GM12878 (cell line): ENCODE data around the gene FOXO1. TPM values are rescaled to one million over a fixed set of nuclear protein-coding genes. Genes with fewer than 3 reads are reported as not detected.

Experiments used
- ATAC-seq: fragments of 200-7000 bp; cut with Tn5 transposase; 3 replicates; pipeline ENCODE4 v1.9.1; 2020; ENCODE audit warnings: mild to moderate bottlenecking, moderate library complexity
- BruUV-seq: library from RNA; stranded (reverse); fragments of 400-500 nt; replicated peaks from 2 replicates; lab custom pipeline; 2021; lab: Mats Ljungman, UMichigan
- CTCF ChIA-PET: fragments of 300-600 bp; sonication (Branson Sonifier 250); formaldehyde crosslinking; extraction: SDS; loops from one replicate; lab custom pipeline; 2021; ENCODE audit warnings: inconsistent platforms; lab: Yijun Ruan, JAX
- POLR2A ChIA-PET: fragments of 350-600 bp; formaldehyde crosslinking; extraction: SDS; loops from one replicate; lab custom pipeline; 2021; ENCODE audit warnings: inconsistent platforms; lab: Charles Lee
- RAD21 ChIA-PET: fragments of 300-600 bp; sonication (Branson Sonifier 250); formaldehyde crosslinking; loops from one replicate; lab custom pipeline; 2023; ENCODE audit warnings: antibody characterized with exemption; ENCODE audit not compliant: unreplicated experiment; lab: Charles Lee
- SMC1A ChIA-PET: fragments of 300-600 bp; sonication (Branson Sonifier 250); formaldehyde crosslinking; loops from one replicate; lab custom pipeline; 2023; ENCODE audit not compliant: unreplicated experiment, uncharacterized antibody; lab: Charles Lee
- DNase-seq: peaks from one replicate; pipeline ENCODE4 v3.0.0-alpha.2; 2011; ENCODE audit warnings: low read depth, low spot score
- FAIRE-seq: peaks from 3 replicates; lab custom pipeline; 2011; peaks lifted over from hg19 to GRCh38; lab: Jason Lieb, UNC
- H2AFZ ChIP-seq: 2 replicates; pipeline ENCODE4 v1.6.0; 2011; ENCODE audit warnings: low read depth, low read length, control low read depth; ENCODE audit not compliant: control insufficient read depth
- H3K27ac ChIP-seq: 2 replicates; pipeline ENCODE4 v1.5.1; 2011; ENCODE audit warnings: control low read depth; ENCODE audit not compliant: control insufficient read depth, insufficient read depth
- H3K27me3 ChIP-seq, 2 experiments: replicated peaks in 1 of 2; 2 replicates each; pipeline versions ENCODE4 v1.6.0 to v1.6.1; 2011; ENCODE audit warnings: low read length in 1 of 2; ENCODE audit not compliant: control insufficient read depth in 2 of 2, insufficient read depth in 2 of 2
- H3K36me3 ChIP-seq, 2 experiments: 2 replicates each; pipeline ENCODE4 v1.5.1; 2011; ENCODE audit warnings: low read length in 1 of 2; ENCODE audit not compliant: control insufficient read depth in 2 of 2, insufficient read depth in 2 of 2
- H3K4me1 ChIP-seq: 2 replicates; pipeline ENCODE4 v1.6.1; 2011; ENCODE audit warnings: mild to moderate bottlenecking, low read length, moderate library complexity, mixed read lengths; ENCODE audit not compliant: control insufficient read depth, insufficient read depth
- H3K4me2 ChIP-seq: 2 replicates; pipeline ENCODE4 v1.6.0; 2011; ENCODE audit warnings: control low read depth; ENCODE audit not compliant: control insufficient read depth, insufficient read depth
- H3K4me3 ChIP-seq: fragments of 200-600 bp; sonication (generic); 2 replicates; pipeline ENCODE4 v1.5.1; 2016
- H3K79me2 ChIP-seq: 2 replicates; pipeline ENCODE4 v1.6.0; 2011; ENCODE audit warnings: low read length; ENCODE audit not compliant: control insufficient read depth, insufficient read depth
- H3K9ac ChIP-seq: 2 replicates; pipeline ENCODE4 v1.8.0; 2011; ENCODE audit warnings: low read length, control low read depth, mixed read lengths; ENCODE audit not compliant: control insufficient read depth, insufficient read depth
- H3K9me3 ChIP-seq: replicated peaks from 3 replicates; pipeline ENCODE4 v1.5.1; 2011; ENCODE audit warnings: mild to moderate bottlenecking, low read length; ENCODE audit not compliant: control insufficient read depth, insufficient read depth
- H4K20me1 ChIP-seq: 2 replicates; pipeline ENCODE4 v1.6.0; 2011; ENCODE audit not compliant: control insufficient read depth, insufficient read depth
- EGR1 ChIP-seq, 2 experiments: IDR thresholded peaks; 1 replicate in 1 of 2; 2 replicates in 1 of 2; pipeline ENCODE4 v1.6.1; 2011 to 2012; ENCODE audit warnings: low read depth in 2 of 2, low read length in 2 of 2, borderline replicate concordance in 1 of 2, mild to moderate bottlenecking in 1 of 2, moderate library complexity in 1 of 2
- ESRRA ChIP-seq: IDR thresholded peaks from 2 replicates; pipeline ENCODE4 v1.6.1; 2012; ENCODE audit warnings: mild to moderate bottlenecking, low read length, improper control_type of control experiment
- EZH2 ChIP-seq: IDR thresholded peaks from 2 replicates; pipeline ENCODE4 v1.6.1; 2012; ENCODE audit warnings: low read depth, mild to moderate bottlenecking, control low read depth, inconsistent platforms, low read length, borderline replicate concordance; ENCODE audit not compliant: control insufficient read depth
- HDAC6 ChIP-seq: fragments of 200-600 bp; sonication (generic); IDR thresholded peaks from one replicate; pipeline ENCODE4 v1.8.0; 2017; ENCODE audit warnings: antibody characterized with exemption; ENCODE audit not compliant: unreplicated experiment
- IRF3 ChIP-seq: fragments of 450-650 bp; IDR thresholded peaks from 2 replicates; pipeline ENCODE4 v1.6.1; 2014; ENCODE audit warnings: mild to moderate bottlenecking
- MYC ChIP-seq: IDR thresholded peaks from 2 replicates; pipeline ENCODE4 v1.6.1; 2011; ENCODE audit warnings: mild to moderate bottlenecking, low read length, moderate library complexity, inconsistent platforms; ENCODE audit not compliant: insufficient read depth, insufficient replicate concordance, insufficient read length, severe bottlenecking
- NR2C2 ChIP-seq: IDR thresholded peaks from 2 replicates; pipeline ENCODE4 v1.6.1; 2011; ENCODE audit warnings: borderline replicate concordance, low read depth; ENCODE audit not compliant: control insufficient read depth, insufficient read length
- PKNOX1 ChIP-seq: fragments of 450-650 bp; IDR thresholded peaks from 2 replicates; pipeline ENCODE4 v1.6.1; 2016; ENCODE audit warnings: mild to moderate bottlenecking
- POLR2A ChIP-seq: IDR thresholded peaks from 2 replicates; pipeline ENCODE4 v1.6.1; 2011; ENCODE audit warnings: low read depth, mild to moderate bottlenecking, low read length
- RFX5 ChIP-seq: IDR thresholded peaks from 2 replicates; pipeline ENCODE4 v1.6.1; 2011; ENCODE audit warnings: low read depth, low read length, improper control_type of control experiment
- SIN3A ChIP-seq: IDR thresholded peaks from 2 replicates; pipeline ENCODE4 v1.6.1; 2012; ENCODE audit warnings: low read depth, low read length, improper control_type of control experiment
- SIX5 ChIP-seq: IDR thresholded peaks from 2 replicates; pipeline ENCODE4 v1.6.1; 2011; ENCODE audit warnings: mild to moderate bottlenecking, low read depth, low read length, moderate library complexity; ENCODE audit not compliant: severe bottlenecking
- TCF3 ChIP-seq: IDR thresholded peaks from 2 replicates; pipeline ENCODE4 v1.6.1; 2012; ENCODE audit warnings: low read depth, mild to moderate bottlenecking, low read length, borderline replicate concordance; ENCODE audit not compliant: insufficient read depth
- WGBS: methylation state at CpG from one replicate; pipeline ENCODE4 v1.1.6; 2016; ENCODE audit warnings: low lambda C conversion rate; ENCODE audit not compliant: insufficient replicate concordance, insufficient coverage; ENCODE audit errors: missing lambda C conversion rate; 5-methylcytosine and 5-hydroxymethylcytosine counted together
- in situ Hi-C: fragments of 300-500 bp; cut with MboI; formaldehyde crosslinking; loops from 9 replicates; pipeline ENCODE4 v1.14.3; 2018; ENCODE audit warnings: mixed read lengths
- intact Hi-C: fragments of 100-400 bp; cut with micrococcal nuclease; formaldehyde crosslinking; loops from one replicate; pipeline ENCODE4 v1.14.2; 2022; ENCODE audit not compliant: unreplicated experiment
- polyA plus RNA-seq, 11 experiments: library from polyadenylated mRNA; depleted of rRNA in 4 of 11; unstranded in 6 of 11; stranded (reverse) in 5 of 11; fragments of >200 nt; fragmentation: Nextera tagmentation in 4 of 11; fragmentation: Illumina TruSeq in 1 of 11; extraction: Ambion mirVana in 4 of 11; extraction: Trizol in 1 of 11; gene quantifications; 1 replicate in 1 of 11; 2 replicates in 10 of 11; pipeline versions ENCODE4 v1.2.1 to v1.2.3, GENCODE V29; 2011 to 2016; ENCODE audit warnings: inconsistent platforms in 2 of 11, missing spikeins in 2 of 11, low read depth in 1 of 11
- total RNA-seq, 4 experiments: library from RNA; depleted of rRNA in 3 of 4; stranded (reverse); fragments of >200 nt in 3 of 4; fragmentation: Illumina TruSeq in 1 of 4; extraction: Trizol in 1 of 4; gene quantifications; 2 replicates each; pipeline versions ENCODE4 v1.2.1 to v1.2.3, GENCODE V29; 2013 to 2021

Gene FOXO1
- total and polyA plus RNA-seq, 10 of the 15 experiments (the other 5 are each of a cell fraction or from before 2014, with no cell fraction given): 0.58 to 8.3 (median 0.88) TPM

GRCh38 chr13:40566811-40567210, 99.6 kb downstream of the FOXO1 start:
- Histone ChIP-seq H3K4me1 (peaks cover 11% of the 10 kb centered on the region), H4K20me1 (no peaks in the 10 kb centered on the region; the same call in none of the 2 replicates), H3K4me3 (no peak overlapping the region), H3K79me2 (peaks cover 2% of the 10 kb centered on the region), H3K27me3 (no peaks in the 10 kb centered on the region), H3K9ac (no peak overlapping the region), H3K4me2 (no peak overlapping the region), H2AFZ (no peak overlapping the region), H3K9me3 (no peaks in the 10 kb centered on the region), H3K27ac (no peak overlapping the region), H3K36me3 (no peaks in the 10 kb centered on the region)
- ChIA-PET RAD21 (no interaction called here), POLR2A (no interaction called here), SMC1A (interaction anchor here (1.1 kb wide), 1 partner anchor 23 kb away, joined by 3 read pairs; no protein-coding TSS in a partner anchor), CTCF (interaction anchor here (1.0 kb wide), 1 partner anchor 101 kb away, joined by 3 read pairs; no protein-coding TSS in a partner anchor)
- ATAC-seq (no peak), FAIRE-seq (no peak), DNase-seq (no peak)
- intact Hi-C loops: no loop called here
- in situ Hi-C loops: no loop called here
- TF ChIP-seq ESRRA (no peak), SIN3A (no peak), PKNOX1 (no peak), NR2C2 (no peak), MYC (no peak), POLR2A (no peak), IRF3 (no peak), RFX5 (no peak), SIX5 (no peak), EGR1 (IDR thresholded peaks at IDR 0.05; ENCODE audit: borderline replicate concordance in 1 of 2, low read depth in 2 of 2, low read length in 2 of 2) (no peak), TCF3 (no peak), EZH2 (no peak), HDAC6 (no peak)
- whole genome bisulfite sequencing: 48% methylated on average over 2 of the region's 2 CpGs
- BruUV-seq: no TSS peak
